H1 (cell line): Measurements from ENCODE around the gene CAT. TPM values are rescaled to one million over a fixed set of nuclear protein-coding genes. Genes with fewer than 3 reads are reported as not detected.

Source experiments
- ASH2L ChIP-seq: fragments of 200-600, 300-600 bp; sonication (generic); IDR thresholded peaks from one replicate; pipeline ENCODE4 v1.7.1; 2017; ENCODE audit warnings: low read length
- EGR1 ChIP-seq: IDR thresholded peaks from 2 replicates; pipeline ENCODE4 v1.6.1; 2011; ENCODE audit warnings: low read depth, low read length, borderline replicate concordance
- JUN ChIP-seq: IDR thresholded peaks from 2 replicates; pipeline ENCODE4 v1.6.1; 2011; ENCODE audit warnings: low read depth, mild to moderate bottlenecking, improper control_type of control experiment, low read length
- RNF2 ChIP-seq: fragments of 200-900, 300-1000 bp; sonication (generic); IDR thresholded peaks from 2 replicates; pipeline ENCODE4 v1.7.1; 2016; ENCODE audit warnings: borderline replicate concordance, low read depth, mild to moderate bottlenecking, antibody characterized with exemption, low read length; ENCODE audit not compliant: poor library complexity, severe bottlenecking; ENCODE audit errors: missing control alignments
- SRF ChIP-seq: IDR thresholded peaks from 2 replicates; pipeline ENCODE4 v1.6.1; 2011; ENCODE audit warnings: mild to moderate bottlenecking, low read depth, low read length, moderate library complexity
- polyA plus RNA-seq, 7 experiments: library from polyadenylated mRNA; depleted of rRNA in 3 of 7; stranded (reverse) in 5 of 7; unstranded in 2 of 7; fragments of >200 nt in 5 of 7; fragments of 200-250 nt in 2 of 7; gene quantifications; 1 replicate in 5 of 7; 2 replicates in 1 of 7; 4 replicates in 1 of 7; pipeline versions ENCODE4 v1.2.1 to v1.2.3, GENCODE V29; 2011 to 2013; ENCODE audit warnings: missing spikeins in 2 of 7, mixed read lengths in 2 of 7
- total RNA-seq: library from RNA; stranded (reverse); fragmentation: NEBNext Ultra II Directional; extraction: Animal tissue kit (Norgen Biotek cat#: 25700); gene quantifications from 2 replicates; pipeline ENCODE4 v1.2.1, GENCODE V29; 2021
- TF ChIP-seq, protein P1 (sequence below): fragments of 300-600 bp; sonication (generic); IDR thresholded peaks from 2 replicates; pipeline ENCODE4 v1.7.1; 2012; ENCODE audit warnings: low read length, moderate library complexity, mild to moderate bottlenecking, inconsistent platforms; ENCODE audit not compliant: insufficient replicate concordance

CAT gene
- total and polyA plus RNA-seq, 2 of the 8 experiments (the other 6 are each of a cell fraction or from before 2014, with no cell fraction given): 9.6 to 15.0 TPM

DNA sequence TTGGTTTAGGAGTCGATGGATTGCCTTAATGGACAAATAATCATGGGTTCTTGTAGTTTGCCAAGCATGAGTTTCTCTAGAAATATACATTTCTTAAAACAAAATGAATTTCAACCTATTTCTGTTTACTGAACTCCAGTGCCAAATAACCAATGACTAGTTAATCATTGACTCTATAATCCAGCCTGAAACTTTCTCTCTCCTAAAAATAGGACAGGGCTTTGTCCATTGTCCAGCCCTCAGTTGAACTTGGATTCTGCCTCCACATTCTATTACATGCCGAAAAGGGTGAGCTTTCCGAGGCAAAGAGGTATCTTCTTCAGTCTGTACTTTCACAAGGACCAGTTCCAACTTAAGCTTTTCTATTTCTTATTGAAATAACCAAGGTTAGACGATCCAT lies 23.2 kb upstream of the CAT start (continued):
- TF ChIP-seq, protein P1, sequence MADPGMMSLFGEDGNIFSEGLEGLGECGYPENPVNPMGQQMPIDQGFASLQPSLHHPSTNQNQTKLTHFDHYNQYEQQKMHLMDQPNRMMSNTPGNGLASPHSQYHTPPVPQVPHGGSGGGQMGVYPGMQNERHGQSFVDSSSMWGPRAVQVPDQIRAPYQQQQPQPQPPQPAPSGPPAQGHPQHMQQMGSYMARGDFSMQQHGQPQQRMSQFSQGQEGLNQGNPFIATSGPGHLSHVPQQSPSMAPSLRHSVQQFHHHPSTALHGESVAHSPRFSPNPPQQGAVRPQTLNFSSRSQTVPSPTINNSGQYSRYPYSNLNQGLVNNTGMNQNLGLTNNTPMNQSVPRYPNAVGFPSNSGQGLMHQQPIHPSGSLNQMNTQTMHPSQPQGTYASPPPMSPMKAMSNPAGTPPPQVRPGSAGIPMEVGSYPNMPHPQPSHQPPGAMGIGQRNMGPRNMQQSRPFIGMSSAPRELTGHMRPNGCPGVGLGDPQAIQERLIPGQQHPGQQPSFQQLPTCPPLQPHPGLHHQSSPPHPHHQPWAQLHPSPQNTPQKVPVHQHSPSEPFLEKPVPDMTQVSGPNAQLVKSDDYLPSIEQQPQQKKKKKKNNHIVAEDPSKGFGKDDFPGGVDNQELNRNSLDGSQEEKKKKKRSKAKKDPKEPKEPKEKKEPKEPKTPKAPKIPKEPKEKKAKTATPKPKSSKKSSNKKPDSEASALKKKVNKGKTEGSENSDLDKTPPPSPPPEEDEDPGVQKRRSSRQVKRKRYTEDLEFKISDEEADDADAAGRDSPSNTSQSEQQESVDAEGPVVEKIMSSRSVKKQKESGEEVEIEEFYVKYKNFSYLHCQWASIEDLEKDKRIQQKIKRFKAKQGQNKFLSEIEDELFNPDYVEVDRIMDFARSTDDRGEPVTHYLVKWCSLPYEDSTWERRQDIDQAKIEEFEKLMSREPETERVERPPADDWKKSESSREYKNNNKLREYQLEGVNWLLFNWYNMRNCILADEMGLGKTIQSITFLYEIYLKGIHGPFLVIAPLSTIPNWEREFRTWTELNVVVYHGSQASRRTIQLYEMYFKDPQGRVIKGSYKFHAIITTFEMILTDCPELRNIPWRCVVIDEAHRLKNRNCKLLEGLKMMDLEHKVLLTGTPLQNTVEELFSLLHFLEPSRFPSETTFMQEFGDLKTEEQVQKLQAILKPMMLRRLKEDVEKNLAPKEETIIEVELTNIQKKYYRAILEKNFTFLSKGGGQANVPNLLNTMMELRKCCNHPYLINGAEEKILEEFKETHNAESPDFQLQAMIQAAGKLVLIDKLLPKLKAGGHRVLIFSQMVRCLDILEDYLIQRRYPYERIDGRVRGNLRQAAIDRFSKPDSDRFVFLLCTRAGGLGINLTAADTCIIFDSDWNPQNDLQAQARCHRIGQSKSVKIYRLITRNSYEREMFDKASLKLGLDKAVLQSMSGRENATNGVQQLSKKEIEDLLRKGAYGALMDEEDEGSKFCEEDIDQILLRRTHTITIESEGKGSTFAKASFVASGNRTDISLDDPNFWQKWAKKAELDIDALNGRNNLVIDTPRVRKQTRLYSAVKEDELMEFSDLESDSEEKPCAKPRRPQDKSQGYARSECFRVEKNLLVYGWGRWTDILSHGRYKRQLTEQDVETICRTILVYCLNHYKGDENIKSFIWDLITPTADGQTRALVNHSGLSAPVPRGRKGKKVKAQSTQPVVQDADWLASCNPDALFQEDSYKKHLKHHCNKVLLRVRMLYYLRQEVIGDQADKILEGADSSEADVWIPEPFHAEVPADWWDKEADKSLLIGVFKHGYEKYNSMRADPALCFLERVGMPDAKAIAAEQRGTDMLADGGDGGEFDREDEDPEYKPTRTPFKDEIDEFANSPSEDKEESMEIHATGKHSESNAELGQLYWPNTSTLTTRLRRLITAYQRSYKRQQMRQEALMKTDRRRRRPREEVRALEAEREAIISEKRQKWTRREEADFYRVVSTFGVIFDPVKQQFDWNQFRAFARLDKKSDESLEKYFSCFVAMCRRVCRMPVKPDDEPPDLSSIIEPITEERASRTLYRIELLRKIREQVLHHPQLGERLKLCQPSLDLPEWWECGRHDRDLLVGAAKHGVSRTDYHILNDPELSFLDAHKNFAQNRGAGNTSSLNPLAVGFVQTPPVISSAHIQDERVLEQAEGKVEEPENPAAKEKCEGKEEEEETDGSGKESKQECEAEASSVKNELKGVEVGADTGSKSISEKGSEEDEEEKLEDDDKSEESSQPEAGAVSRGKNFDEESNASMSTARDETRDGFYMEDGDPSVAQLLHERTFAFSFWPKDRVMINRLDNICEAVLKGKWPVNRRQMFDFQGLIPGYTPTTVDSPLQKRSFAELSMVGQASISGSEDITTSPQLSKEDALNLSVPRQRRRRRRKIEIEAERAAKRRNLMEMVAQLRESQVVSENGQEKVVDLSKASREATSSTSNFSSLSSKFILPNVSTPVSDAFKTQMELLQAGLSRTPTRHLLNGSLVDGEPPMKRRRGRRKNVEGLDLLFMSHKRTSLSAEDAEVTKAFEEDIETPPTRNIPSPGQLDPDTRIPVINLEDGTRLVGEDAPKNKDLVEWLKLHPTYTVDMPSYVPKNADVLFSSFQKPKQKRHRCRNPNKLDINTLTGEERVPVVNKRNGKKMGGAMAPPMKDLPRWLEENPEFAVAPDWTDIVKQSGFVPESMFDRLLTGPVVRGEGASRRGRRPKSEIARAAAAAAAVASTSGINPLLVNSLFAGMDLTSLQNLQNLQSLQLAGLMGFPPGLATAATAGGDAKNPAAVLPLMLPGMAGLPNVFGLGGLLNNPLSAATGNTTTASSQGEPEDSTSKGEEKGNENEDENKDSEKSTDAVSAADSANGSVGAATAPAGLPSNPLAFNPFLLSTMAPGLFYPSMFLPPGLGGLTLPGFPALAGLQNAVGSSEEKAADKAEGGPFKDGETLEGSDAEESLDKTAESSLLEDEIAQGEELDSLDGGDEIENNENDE: no peak
- no peak for TF ChIP-seq JUN
- no peak for TF ChIP-seq ASH2L
- no peak for TF ChIP-seq EGR1
- no peak for TF ChIP-seq SRF
- no peak for TF ChIP-seq RNF2
